Lower leg skin (tissue), 4 donors: ENCODE results near the gene ASPSCR1. TPM values are rescaled to one million over a fixed set of nuclear protein-coding genes. Genes with fewer than 3 reads are reported as not detected.

Source experiments
- DNase-seq, 2 donors: peaks; one replicate each; pipeline ENCODE4 v3.0.0-alpha.2; 2019; ENCODE audit warnings: low spot score in 2 of 2
- H3K4me3 ChIP-seq: fragments of 200-600 bp; sonication (generic); 2 replicates; pipeline ENCODE4 v1.5.1; 2017; ENCODE audit warnings: mild to moderate bottlenecking, low read depth; ENCODE audit not compliant: poor library complexity, severe bottlenecking
- CTCF ChIP-seq, 3 donors: fragments of 450-650 bp; IDR thresholded peaks; one replicate each; pipeline ENCODE4 v1.5.1; 2016; ENCODE audit warnings: antibody characterized with exemption in 3 of 3, mild to moderate bottlenecking in 3 of 3, moderate library complexity in 2 of 3
- POLR2A ChIP-seq, 2 donors: fragments of 450-650 bp; IDR thresholded peaks; one replicate each; pipeline ENCODE4 v1.6.1; 2016 to 2017; ENCODE audit warnings: antibody characterized with exemption in 2 of 2, mild to moderate bottlenecking in 1 of 2, moderate library complexity in 1 of 2
- WGBS, 2 donors: methylation state at CpG; one replicate each; pipeline ENCODE4 v1.1.5; 2018; 5-methylcytosine and 5-hydroxymethylcytosine counted together
- intact Hi-C: fragments of 100-400 bp; cut with DNase I; formaldehyde crosslinking; loops from one replicate; pipeline ENCODE4 v1.15.0; 2023; ENCODE audit warnings: low total_unique reads
- total RNA-seq, 4 donors: library from RNA; depleted of rRNA; stranded (reverse); fragments of >200 nt; gene quantifications; one replicate each; pipeline ENCODE4 v1.1.0, GENCODE V29; 2016

The ASPSCR1 gene
- total RNA-seq, 4 donors from 2014 or later = 24.0 to 31.5 (median 27.4) TPM

- H3K4me3 ChIP-seq = no peak overlapping the region
- intact Hi-C loops = no loop called here
- TF ChIP-seq CTCF (IDR thresholded peaks at IDR 0.05) (no peak), POLR2A (IDR thresholded peaks at IDR 0.05) (no peak)
- DNase-seq = no peak
- 81 to 82% methylated on average over 16 of the region's 16 CpGs for WGBS, 2 donors
These were observed 82.6 kb downstream of the ASPSCR1 start for GRCh38 chr17:82060001-82060380.

- WGBS, 2 donors = 92 to 93% methylated on average over 3 to 14 of the region's 14 CpGs
- TF ChIP-seq POLR2A (IDR thresholded peaks at IDR 0.05) (no peak), CTCF (IDR thresholded peaks at IDR 0.05) (no peak)
- no peak overlapping the region for H3K4me3 ChIP-seq
- intact Hi-C loops = no loop called here
- DNase-seq = no peak
These were observed 83.2 kb downstream of the ASPSCR1 start for GRCh38 chr17:82060614-82061013.

GRCh38 chr17:82061047-82061925, 83.9 kb downstream of the ASPSCR1 start:
- 82 to 87% methylated on average over 21 to 27 of the region's 34 CpGs for WGBS, 2 donors
- no peak for TF ChIP-seq POLR2A (IDR thresholded peaks at IDR 0.05)
- TF ChIP-seq CTCF (IDR thresholded peaks at IDR 0.05) = no peak
- intact Hi-C loops = no loop called here
- no peak overlapping the region for H3K4me3 ChIP-seq
- no peak for DNase-seq

GRCh38 chr17:82062076-82062983, 84.9 kb downstream of the ASPSCR1 start:
- WGBS, 2 donors = 85 to 87% methylated on average over 22 of the region's 24 CpGs
- intact Hi-C loops = no loop called here
- no peak overlapping the region for H3K4me3 ChIP-seq
- DNase-seq = no peak
- no peak for TF ChIP-seq CTCF (IDR thresholded peaks at IDR 0.05)
- no peak for TF ChIP-seq POLR2A (IDR thresholded peaks at IDR 0.05)

- 87 to 96% methylated on average over 3 to 9 of the region's 9 CpGs for WGBS, 2 donors
- no peak for DNase-seq
- TF ChIP-seq CTCF (IDR thresholded peaks at IDR 0.05) (no peak), POLR2A (IDR thresholded peaks at IDR 0.05) (no peak)
- intact Hi-C loops = no loop called here
- H3K4me3 ChIP-seq = no peak overlapping the region
These were observed 85.5 kb downstream of the ASPSCR1 start for GRCh38 chr17:82062984-82063368.
